GM18502 (cell line): ENCODE results near the gene KRT31.
"Not testable (repeated sequence)": the region's sequence is repeated elsewhere in the genome, so short reads cannot be mapped to it uniquely, and the experiment has no call there.

Experiments
- ATAC-seq: cut with Tn5 transposase; IDR thresholded peaks from one replicate; pipeline ENCODE4 v1.9.1; 2021; ENCODE audit warnings: mild to moderate bottlenecking; ENCODE audit not compliant: unreplicated experiment, poor library complexity

KRT31 gene

GRCh38 chr17:41418116-41418860 lies 20.9 kb upstream of the KRT31 start:
- no peak for ATAC-seq

GRCh38 chr17:41417576-41418015 lies 20.2 kb upstream of the KRT31 start:
- no peak for ATAC-seq

DNA sequence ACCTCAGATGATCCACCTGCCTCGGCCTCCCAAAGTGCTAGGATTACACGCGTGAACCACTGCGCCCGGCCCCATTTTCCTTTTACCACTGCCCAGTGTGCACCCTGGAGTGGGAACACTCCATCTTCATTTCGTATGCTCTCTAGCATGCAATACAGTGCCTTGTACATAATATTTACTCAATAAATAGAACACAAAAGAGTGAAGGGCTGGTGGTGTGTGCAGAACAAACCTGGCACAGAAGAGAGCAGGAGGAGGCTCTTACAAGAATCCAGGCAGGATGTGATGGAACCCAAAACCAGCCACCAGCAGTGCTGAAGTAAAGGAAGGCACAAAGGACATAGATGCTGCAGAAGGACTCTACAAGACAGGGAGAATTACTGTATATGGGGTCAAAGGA lies 19.7 kb upstream of the KRT31 start:
- ATAC-seq = no peak

- ATAC-seq = no peak
These were observed 19.1 kb upstream of the KRT31 start for GRCh38 chr17:41416479-41416878.

DNA sequence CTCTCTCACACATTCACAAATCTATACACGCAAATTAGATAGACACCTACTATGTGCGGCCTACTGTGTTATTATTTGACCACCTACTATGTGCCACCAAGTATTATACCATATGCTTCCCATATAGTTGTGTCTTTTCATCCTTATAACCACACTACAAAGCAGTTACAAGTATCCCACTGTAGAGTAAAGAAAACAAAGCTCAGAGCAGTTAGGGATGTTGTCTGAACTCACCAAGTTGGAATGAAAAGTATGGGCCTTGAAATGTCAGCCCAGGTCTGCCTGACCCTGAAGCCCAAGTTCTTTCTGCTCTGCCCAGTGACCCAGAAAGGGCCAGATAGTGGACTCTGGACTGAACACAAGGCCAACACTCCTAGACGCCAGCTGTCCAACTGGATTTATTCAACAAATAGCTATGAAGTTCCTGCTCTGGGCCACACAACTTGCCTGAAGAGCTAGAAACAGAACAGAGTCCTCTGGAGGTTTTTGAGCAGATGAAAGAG lies 18.5 kb upstream of the KRT31 start:
- ATAC-seq = no peak

DNA sequence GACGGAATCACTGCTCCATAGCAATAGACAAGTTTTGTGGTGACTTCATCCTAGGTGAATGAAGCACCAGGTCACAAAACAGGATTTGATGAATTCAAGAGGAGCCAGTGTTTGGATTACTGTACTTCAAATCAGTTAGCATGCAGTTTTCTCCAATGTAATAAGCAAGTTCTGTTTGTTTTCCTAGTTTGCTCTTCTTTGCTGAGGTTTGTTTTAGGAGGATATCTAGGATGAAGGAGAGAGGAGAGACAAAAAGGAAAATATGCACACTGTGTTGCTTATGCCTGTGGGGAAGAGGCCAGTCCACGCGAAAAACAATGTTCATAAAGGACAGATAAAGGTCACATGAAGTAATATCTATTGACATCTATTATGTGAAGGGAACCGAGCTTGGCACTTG lies 18.0 kb upstream of the KRT31 start:
- no peak for ATAC-seq

GRCh38 chr17:41413982-41414381 lies 16.6 kb upstream of the KRT31 start:
- no peak for ATAC-seq

DNA sequence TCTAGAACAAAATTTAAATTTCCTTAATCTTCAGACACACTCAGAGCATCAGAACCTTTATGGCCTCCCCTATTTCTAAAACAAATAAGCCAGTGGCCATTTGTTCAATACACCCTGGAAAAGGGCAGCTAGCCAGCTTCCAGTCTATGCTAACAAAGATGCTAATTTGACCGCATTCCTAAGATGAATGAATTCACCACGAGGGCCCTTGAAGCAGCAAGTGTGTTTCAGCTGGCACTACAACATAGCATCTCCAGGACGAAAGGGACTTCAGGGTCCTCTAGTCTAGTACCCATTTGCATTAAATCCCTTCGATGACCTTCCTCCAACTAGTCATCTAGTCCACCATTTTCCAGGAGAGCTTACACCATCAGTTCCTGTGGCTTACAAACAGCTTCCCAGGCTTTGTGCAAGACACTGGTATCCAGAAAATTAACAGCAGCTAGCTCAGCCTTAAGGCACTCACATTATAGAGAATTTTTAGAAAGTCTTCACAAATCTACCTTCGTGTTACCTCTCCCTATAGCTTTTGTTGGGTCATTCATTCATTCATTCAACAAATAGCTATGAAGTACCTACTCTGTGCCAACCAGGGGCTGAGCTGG lies 16.0 kb upstream of the KRT31 start:
- ATAC-seq = no peak

DNA sequence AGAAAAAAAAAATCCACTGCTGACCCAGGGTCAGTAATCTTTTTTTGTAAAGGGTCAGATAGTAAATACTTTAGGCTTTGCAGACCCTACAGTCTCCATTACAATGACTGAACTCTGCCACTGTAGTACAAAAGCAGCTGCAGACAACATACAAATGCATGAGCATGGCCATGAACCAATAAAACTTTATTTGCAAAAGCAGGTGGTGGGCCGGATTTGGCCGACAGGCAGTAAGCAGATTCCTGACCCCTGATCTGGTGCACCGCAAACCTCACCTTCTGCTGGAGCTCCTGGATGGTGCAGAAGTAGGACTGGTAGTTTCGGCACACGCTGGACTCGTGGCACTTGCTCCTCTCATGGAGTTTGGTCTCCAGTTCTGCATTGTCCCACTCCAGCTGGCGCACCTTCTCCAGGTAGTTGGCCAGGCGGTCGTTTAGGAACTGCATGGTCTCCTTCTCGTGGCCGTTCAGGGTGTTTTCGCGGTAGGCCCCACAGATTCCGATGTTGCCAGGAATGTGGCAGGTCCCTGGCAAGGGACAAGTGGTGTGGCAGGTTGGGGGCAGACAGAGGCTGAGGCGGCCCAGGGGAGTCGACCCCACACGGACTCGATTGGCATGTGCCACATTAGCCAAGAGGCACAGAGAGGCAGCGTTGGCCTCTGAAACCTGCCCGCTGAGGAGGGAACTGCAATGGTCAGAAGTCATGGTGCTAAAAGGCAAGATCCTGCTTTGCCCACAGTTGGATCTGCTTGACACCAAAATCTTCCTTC lies 13.8 kb upstream of the KRT31 start:
- no peak for ATAC-seq

GRCh38 chr17:41407226-41407625 lies 9.8 kb upstream of the KRT31 start:
- no peak for ATAC-seq

- ATAC-seq = no peak
These were observed 8.8 kb upstream of the KRT31 start for GRCh38 chr17:41406205-41406604.

DNA sequence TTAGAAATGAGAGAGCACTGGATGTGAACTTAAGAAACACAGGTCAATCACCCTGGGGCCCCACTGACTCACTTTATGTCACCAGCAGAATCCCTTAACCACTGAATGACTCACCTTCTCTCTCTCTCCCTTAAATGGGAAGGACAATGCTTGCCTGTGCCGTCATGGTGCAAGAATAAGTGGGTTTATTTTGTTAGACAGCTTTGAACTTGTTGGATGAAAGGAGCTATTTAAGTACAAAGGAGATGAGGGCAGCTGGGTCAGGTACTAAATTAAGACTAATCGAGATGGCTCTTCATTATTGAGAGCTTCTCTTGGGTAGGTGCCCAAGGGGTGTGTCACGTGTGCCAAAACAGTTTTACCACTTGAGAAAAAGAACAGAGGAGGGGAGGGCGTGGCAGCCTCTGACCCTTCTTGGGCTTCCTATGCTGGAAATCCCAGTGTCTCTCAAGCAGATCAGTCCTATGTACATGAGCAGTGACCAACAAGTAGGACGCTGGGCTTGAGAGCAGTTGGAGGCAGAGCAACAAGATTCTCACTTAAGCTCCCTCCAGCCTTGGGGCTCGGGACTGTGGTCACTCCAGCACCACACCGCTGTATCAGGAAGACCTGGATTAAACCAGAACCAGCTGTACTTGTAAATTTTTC lies 6.7 kb upstream of the KRT31 start:
- no peak for ATAC-seq

DNA sequence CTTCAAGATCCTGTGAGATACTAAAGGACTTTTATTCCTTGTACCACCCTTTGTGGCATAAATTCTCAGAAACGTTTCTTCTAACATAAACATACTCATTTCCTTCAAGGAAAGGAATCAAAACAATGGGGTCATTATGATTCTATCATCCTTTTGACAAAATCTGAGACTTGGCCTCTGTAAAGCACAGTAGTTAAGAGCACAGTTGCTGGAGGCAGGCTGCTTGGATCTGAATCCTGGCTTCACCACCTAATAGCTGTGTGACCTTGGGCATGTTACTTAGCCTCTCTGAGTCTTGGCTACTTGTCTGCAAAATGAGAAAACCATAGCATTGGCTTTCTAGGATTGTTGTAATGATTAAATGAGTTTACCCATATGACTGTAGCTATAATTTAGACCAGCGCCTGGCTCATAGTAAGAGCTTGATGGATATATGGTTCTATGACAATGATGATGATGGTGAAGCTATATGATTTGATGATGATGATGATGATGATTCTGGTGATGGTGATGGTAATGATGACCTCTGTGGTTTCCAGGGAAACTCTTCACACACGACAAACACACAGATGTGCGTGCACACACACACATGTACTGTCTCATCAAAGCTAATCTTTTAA lies 6.1 kb upstream of the KRT31 start:
- ATAC-seq = no peak

DNA sequence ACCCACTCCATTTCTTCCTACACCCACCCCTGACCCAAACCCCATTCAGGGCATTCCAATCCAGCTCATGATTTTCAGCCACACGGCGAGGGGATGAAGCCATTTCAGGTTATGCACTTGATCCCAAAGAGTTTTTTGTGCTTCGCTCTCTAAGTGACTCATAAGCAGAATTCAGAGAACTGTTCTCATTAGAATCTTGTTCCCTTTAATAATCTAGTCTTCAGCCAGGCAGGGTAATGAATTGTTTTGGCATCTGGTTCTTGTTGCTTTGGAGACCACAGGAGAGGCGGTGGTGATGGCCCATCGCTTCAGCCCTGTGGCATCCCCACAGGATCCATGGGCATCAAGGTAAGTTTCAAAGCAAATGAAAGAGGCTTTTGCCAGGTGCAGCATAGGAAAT lies 4.8 kb upstream of the KRT31 start:
- ATAC-seq = no peak

DNA sequence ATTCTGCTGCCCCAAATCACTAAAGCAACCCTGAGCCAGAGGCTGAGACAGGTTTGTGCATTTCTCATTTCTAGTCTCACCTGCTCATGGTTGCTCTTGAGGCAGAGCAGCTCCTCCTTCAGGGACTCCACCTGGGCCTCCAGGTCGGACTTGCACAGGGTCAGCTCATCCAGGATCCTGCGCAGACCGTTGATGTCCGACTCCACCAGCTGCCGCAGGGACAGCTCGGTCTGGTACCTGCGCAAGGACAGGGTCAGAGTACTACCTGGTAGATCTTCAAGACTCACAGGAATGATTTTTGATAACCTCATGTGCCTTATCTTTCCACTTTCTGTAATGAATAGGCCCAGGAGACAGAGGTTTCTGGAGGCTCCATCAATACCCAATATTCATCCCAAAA lies 1.1 kb downstream of the KRT31 start:
- ATAC-seq = no peak

DNA sequence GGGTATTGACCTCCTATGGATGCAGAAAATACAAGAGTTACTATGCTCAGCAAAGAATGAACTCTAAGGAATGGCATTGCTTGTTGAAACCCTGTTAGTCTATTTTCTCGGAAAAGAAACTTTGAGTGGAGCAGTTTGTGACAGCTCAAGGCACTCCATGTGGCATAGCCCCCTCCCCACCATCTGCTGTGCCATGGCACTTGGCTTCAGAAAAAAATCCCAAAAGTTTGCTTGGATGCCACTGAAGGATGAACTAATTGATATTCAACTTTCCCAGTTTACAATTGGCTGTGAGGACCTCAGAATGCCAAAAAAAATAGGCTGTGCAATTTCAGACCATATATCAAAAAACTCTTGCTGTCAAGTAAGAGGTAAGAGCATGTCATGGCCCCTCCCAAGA lies 1.8 kb downstream of the KRT31 start:
- no peak for ATAC-seq

- not testable (repeated sequence) for ATAC-seq
These were observed 2.4 kb downstream of the KRT31 start for GRCh38 chr17:41395044-41395443.

DNA sequence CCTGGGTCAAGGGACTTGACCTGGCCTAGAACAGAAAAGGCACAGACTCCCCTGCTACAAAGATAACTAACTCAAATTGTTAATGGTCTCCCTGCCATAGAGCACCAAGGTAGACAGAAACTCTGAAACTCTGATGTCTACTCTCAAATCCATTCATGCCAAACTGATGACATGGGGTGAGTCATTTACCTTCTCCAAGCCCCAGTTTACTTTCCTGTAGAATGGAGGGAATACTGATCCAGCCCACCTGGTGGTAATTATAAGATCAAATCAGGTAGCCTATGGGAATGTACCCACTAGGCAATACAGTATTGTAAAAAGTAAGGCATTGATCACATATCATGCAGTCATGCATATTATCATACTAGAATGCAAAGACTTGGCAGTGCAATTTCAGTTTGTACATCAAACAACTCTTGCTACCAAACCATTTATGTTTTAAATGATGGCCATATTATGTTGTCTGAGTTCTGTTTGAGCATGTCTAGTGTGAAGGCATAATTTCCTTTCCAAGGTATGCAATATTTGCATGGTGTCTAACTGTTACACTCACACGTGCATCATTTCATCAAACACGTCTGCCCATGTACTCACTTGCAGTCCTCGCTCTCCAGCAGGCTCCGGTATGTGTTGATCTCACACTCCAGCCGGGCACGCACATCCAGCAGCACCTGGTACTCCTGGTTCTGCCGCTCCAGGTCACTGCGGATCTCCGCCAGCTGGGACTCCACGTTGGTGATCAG lies 3.0 kb downstream of the KRT31 start:
- no peak for ATAC-seq

DNA sequence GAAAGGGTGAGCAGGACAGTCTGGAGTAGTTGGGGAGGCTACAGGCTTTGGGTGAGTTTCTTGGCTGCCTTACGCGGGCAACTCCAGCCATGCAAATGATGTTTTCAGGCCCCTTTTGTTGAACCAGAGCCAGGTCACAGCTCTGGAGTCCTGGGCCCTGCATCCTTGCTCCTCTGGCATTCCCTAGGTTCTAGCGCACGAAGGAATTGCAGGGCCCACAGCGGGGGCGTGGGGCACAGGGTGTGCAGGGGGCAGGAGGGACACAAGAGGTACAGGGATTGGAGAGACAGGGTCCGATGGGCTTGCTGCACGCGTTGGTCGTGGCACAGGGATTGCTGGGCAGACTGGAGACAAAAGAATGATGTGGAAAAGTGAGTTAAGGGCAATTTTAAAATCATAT lies 3.6 kb downstream of the KRT31 start:
- ATAC-seq = no peak

DNA sequence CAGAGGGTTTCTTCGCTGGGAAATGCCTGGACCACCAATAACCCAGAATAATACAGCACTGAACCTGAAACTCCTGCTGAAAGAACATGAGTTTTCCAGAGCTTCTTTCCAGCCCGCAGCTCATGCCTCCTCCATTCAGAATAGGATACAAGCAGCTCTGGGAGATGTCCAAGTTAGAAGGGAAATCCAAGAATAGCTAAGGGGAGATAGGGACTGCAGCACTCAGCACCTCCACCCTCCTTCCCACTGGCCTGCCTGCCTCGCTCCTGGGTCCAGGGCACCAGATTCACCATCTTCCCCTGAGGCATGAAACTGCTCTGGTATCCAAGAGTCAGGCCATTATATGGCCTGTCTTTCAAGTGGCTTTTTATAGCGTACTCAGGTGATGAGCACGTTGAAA lies 4.1 kb downstream of the KRT31 start:
- ATAC-seq = no peak
